Neural crest cell (in vitro differentiated cells): Measurements from ENCODE around the gene TMEM126B. TPM values are rescaled to one million over a fixed set of nuclear protein-coding genes. Genes with fewer than 3 reads are reported as not detected.

ENCODE experiments used
- DNase-seq: peaks from one replicate; pipeline ENCODE4 v3.0.0; 2021; ENCODE audit warnings: low read depth, mixed read lengths, low spot score
- H3K27ac Mint-ChIP-seq: one replicate; pipeline ENCODE4 v1.8.0; 2021; ENCODE audit warnings: mild to moderate bottlenecking, mixed read lengths; ENCODE audit not compliant: unreplicated experiment
- H3K27me3 Mint-ChIP-seq: 2 replicates; pipeline ENCODE4 v1.8.0; 2021; ENCODE audit warnings: low read depth, mild to moderate bottlenecking, mixed read lengths
- H3K36me3 Mint-ChIP-seq: 2 replicates; pipeline ENCODE4 v1.8.0; 2021; ENCODE audit warnings: low read depth, mild to moderate bottlenecking, mixed read lengths
- H3K4me1 Mint-ChIP-seq: 2 replicates; pipeline ENCODE4 v1.8.0; 2021; ENCODE audit warnings: mixed read lengths
- H3K4me3 Mint-ChIP-seq: one replicate; pipeline ENCODE4 v1.8.0; 2021; ENCODE audit warnings: mild to moderate bottlenecking, mixed read lengths
- H3K9me3 Mint-ChIP-seq: 2 replicates; pipeline ENCODE4 v1.8.0; 2021; ENCODE audit warnings: mixed read lengths
- CTCF ChIP-seq: fragments of 200-600 bp; sonication (generic); conservative IDR thresholded peaks from 2 replicates; pipeline ENCODE4 v1.5.0; 2021; ENCODE audit warnings: antibody characterized with exemption, mild to moderate bottlenecking
- total RNA-seq: library from RNA; stranded (reverse); gene quantifications from 2 replicates; pipeline ENCODE4 v1.2.1, GENCODE V29; 2021

Gene TMEM126B
- total RNA-seq, 1 donor from 2014 or later = 48.4 TPM

GRCh38 chr11:85682330-85683305, 54.2 kb downstream of the TMEM126B start:
- DNase-seq = no peak
- Mint-ChIP-seq H3K27me3 (peaks cover 2% of the 10 kb centered on the region), H3K9me3 (no peaks in the 10 kb centered on the region), H3K27ac (no peak overlapping the region), H3K4me3 (no peak overlapping the region), H3K36me3 (no peaks in the 10 kb centered on the region), H3K4me1 (no peaks in the 10 kb centered on the region)
- TF ChIP-seq CTCF = no peak

GRCh38 chr11:85685125-85685819, 56.9 kb downstream of the TMEM126B start:
- Mint-ChIP-seq H3K4me1 (no peaks in the 10 kb centered on the region), H3K9me3 (no peaks in the 10 kb centered on the region), H3K27ac (no peak overlapping the region), H3K4me3 (no peak overlapping the region), H3K27me3 (no peaks in the 10 kb centered on the region), H3K36me3 (no peaks in the 10 kb centered on the region)
- DNase-seq = no peak
- no peak for TF ChIP-seq CTCF

GRCh38 chr11:85685820-85686459, 57.5 kb downstream of the TMEM126B start, which contains the start of gene CCDC89:
Gene CCDC89, minus strand, starts transcription at chr11:85686195. Its CDS starts 65 bp downstream, at chr11:85686130.
- Mint-ChIP-seq H3K27me3 (no peaks in the 10 kb centered on the region), H3K36me3 (no peaks in the 10 kb centered on the region), H3K4me1 (no peaks in the 10 kb centered on the region), H3K4me3 (no peak within 1 kb of the TSS), H3K9me3 (no peaks in the 10 kb centered on the region), H3K27ac (no peak within 1 kb of the TSS)
- no peak for DNase-seq
- no peak for TF ChIP-seq CTCF

Other genes starting within 250 kb of the TMEM126B start
- gene DLG2, start 1.2 kb upstream of the TMEM126B start, total RNA-seq = 2.1 and 3.6 TPM in 2 replicates
- 34.6 and 36.4 TPM in 2 replicates for gene TMEM126A, start 19.4 kb downstream of the TMEM126B start, total RNA-seq
- 57.8 and 59.7 TPM in 2 replicates for gene CREBZF, start 36.5 kb downstream of the TMEM126B start, total RNA-seq
- gene CCDC89, start 57.6 kb downstream of the TMEM126B start, total RNA-seq = not detected in 2 replicates
- gene SYTL2, start 182.5 kb downstream of the TMEM126B start, total RNA-seq = 6.8 and 7.3 TPM in 2 replicates
- gene CCDC83, start 226.8 kb downstream of the TMEM126B start, total RNA-seq = not detected in 2 replicates